ENCODE measurements around the gene CUX1.

GRCh38 chr7:102097601-102098161 lies 280.3 kb downstream of the CUX1 start:
- no peak for TF ChIP-seq ZNF70 (CRISPR knock-in tag; IDR thresholded peaks at IDR 0.05)
- TF ChIP-seq GLIS3 (CRISPR knock-in tag; IDR thresholded peaks at IDR 0.05): no peak
- TF ChIP-seq ZNF8 (CRISPR knock-in tag; IDR thresholded peaks at IDR 0.05): no peak
- no peak for TF ChIP-seq ARNTL (CRISPR knock-in tag; IDR thresholded peaks at IDR 0.05; ENCODE audit: borderline replicate concordance, low read depth)
- no peak for TF ChIP-seq ZFP3 (CRISPR knock-in tag; IDR thresholded peaks at IDR 0.05)
- TF ChIP-seq OSR1 (CRISPR knock-in tag; IDR thresholded peaks at IDR 0.05): no peak
- TF ChIP-seq PPARA (CRISPR knock-in tag; IDR thresholded peaks at IDR 0.05; ENCODE audit: borderline replicate concordance): no peak
- no peak for TF ChIP-seq TCF4 (CRISPR knock-in tag; IDR thresholded peaks at IDR 0.05; ENCODE audit: borderline replicate concordance)
- TF ChIP-seq CREB5 (CRISPR knock-in tag; IDR thresholded peaks at IDR 0.05; ENCODE audit: low read depth): no peak

All from SK-N-SH treated with all-trans-retinoic acid at 6 μM for 48 hours (cell line).